Urinary bladder (tissue), 4 donors: ENCODE results near the gene MTUS2. TPM values are rescaled to one million over a fixed set of nuclear protein-coding genes. Genes with fewer than 3 reads are reported as not detected.
"Not testable (repeated sequence)": the region's sequence is repeated elsewhere in the genome, so short reads cannot be mapped to it uniquely, and the experiment has no call there.

Experiments
- DNase-seq: peaks from one replicate; pipeline ENCODE4 v3.0.0-alpha.2; 2015; ENCODE audit errors: extremely low spot score
- H3K27ac ChIP-seq: one replicate; pipeline ENCODE4 v1.5.1; 2013; ENCODE audit warnings: low read depth, mild to moderate bottlenecking, moderate library complexity
- H3K36me3 ChIP-seq: one replicate; pipeline ENCODE4 v1.6.1; 2013; ENCODE audit warnings: mild to moderate bottlenecking, moderate library complexity; ENCODE audit not compliant: insufficient read depth
- H3K4me1 ChIP-seq: one replicate; pipeline ENCODE4 v1.6.1; 2013; ENCODE audit warnings: mild to moderate bottlenecking, moderate library complexity; ENCODE audit not compliant: insufficient read depth
- H3K4me3 ChIP-seq: one replicate; pipeline ENCODE4 v1.5.1; 2013; ENCODE audit warnings: low read depth, low read length
- WGBS: extraction: QIAGEN DNeasy Blood & Tissue Kit; methylation state at CpG from one replicate; pipeline ENCODE4 v1.1.7; 2013; 5-methylcytosine and 5-hydroxymethylcytosine counted together
- polyA plus RNA-seq: library from polyadenylated mRNA; stranded (reverse); fragments of 200-250 nt; gene quantifications from one replicate; pipeline ENCODE4 v1.2.3, GENCODE V29; 2013
- total RNA-seq: library from RNA; depleted of rRNA; stranded (reverse); fragments of >200 nt; gene quantifications from one replicate; pipeline ENCODE4 v1.2.3, GENCODE V29; 2014
- donor health status: healthy with polysubstance abuse.
- donor health status: healthy.

MTUS2 gene
- total and polyA plus RNA-seq, 2 donors: 0.25 to 1.4 TPM

GRCh38 chr13:29195456-29195855, 375.3 kb downstream of the MTUS2 start:
- 50% methylated on average over 3 of the region's 3 CpGs for WGBS
- Histone ChIP-seq H3K27ac (no peak overlapping the region), H3K4me1 (no peaks in the 10 kb centered on the region), H3K36me3 (no peaks in the 10 kb centered on the region), H3K4me3 (no peak overlapping the region)
- DNase-seq: no peak

DNA sequence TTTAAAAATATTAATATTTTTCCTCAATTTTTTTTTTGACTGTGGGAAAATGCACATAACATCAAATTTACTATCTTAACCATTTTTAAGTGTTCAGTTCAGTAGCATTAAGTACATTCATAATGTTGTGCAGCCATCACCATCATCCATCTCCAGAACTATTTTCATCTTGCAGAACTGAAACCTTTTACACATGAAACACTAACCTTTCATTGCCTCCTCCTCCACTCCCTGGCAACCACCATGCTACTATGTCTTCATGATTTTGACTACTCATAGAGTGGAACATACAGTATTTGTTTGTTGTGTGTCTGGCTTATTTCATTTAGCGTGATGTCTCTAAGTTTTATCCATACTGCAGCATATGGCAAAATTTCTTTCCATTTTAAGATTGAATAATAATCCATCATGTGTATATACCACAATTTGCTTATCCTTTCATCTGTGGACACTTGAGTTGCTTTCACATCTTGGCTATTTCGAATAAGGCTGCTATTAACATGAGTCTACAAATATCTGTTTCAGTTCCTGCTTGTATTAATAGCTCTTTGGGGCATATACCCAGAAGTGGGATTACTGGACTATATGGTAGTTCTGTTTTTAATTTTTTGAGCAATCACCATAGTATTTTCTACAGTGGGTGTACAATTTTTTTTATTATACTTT, 376.4 kb downstream of the MTUS2 start:
- Histone ChIP-seq H3K27ac (no peak overlapping the region), H3K36me3 (no peaks in the 10 kb centered on the region), H3K4me1 (no peaks in the 10 kb centered on the region), H3K4me3 (no peak overlapping the region)
- no peak for DNase-seq
- 89% methylated on average over 2 of the region's 2 CpGs for WGBS

DNA sequence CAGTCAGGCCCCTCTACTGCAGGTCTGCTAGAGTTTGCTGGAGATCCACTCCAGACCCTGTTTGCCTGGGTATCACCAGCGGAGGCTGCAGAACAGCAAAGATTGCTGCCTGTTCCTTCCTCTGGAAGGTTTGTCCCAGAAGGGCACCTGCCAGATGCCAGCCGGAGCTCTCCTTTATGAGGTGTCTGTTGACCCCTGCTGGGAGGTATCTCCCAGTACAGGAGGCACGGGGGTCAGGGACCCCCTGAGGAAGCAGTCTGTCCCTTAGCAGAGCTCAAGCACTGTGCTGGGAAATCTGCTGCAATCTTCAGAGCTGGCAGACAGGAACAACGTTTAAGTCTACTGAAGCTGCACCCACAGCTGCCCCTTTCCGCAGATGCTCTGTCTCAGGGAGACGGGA, 382.6 kb downstream of the MTUS2 start:
- 76% methylated on average over 6 of the region's 6 CpGs for WGBS
- not testable (repeated sequence) for DNase-seq, H3K4me1 ChIP-seq, H3K4me3 ChIP-seq, H3K27ac ChIP-seq, H3K36me3 ChIP-seq

DNA sequence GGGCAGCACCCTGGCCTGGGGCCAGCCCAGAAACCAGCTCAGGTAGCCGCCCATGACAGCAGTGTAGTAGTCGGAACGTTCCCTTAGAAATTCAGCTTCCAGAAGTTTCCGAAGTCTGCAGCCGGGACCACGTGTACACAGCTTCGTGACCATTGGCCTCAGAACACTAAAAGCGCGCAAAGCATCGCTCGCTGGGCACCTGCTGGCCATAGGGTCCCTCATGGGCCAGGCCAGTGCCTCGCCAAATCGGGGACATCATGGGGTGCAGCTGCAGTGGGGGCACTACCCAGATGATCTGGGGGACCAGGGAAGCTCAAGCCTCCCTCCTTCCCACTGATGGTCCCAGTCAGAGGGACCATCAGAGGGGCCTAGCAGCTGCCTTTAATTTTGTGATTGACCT, 384.5 kb downstream of the MTUS2 start:
- Histone ChIP-seq H3K4me1 (no peaks in the 10 kb centered on the region), H3K36me3 (no peaks in the 10 kb centered on the region), H3K27ac (no peak overlapping the region), H3K4me3 (no peak overlapping the region)
- WGBS: 96% methylated on average over 13 of the region's 13 CpGs
- DNase-seq: no peak

DNA sequence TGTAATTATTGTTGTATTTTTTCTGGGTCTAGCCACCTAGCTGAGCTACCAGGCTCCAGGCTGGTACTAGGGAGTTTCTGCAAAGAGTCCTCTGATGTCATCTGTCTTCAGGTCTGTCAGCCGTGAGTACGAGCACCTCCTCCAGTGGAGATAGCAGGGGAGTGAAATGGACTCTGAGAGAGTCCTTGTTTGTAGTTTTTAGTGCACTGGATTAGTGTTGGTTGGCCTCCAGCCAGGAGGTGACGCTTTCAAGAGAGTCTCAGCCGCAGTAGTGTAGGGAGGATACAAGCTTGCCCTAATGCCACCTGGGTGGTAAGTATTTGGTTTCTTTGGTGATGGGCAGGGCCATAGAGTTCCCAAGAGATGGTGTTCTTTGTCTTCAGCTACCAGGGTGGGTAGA, 390.5 kb downstream of the MTUS2 start:
- WGBS: 63% methylated on average over 4 of the region's 4 CpGs
- Histone ChIP-seq H3K4me3 (no peak overlapping the region), H3K36me3 (no peaks in the 10 kb centered on the region), H3K4me1 (no peaks in the 10 kb centered on the region), H3K27ac (no peak overlapping the region)
- no peak for DNase-seq

- WGBS: 90% methylated on average over 5 of the region's 5 CpGs
- not testable (repeated sequence) for H3K4me3 ChIP-seq, H3K36me3 ChIP-seq, H3K27ac ChIP-seq, DNase-seq, H3K4me1 ChIP-seq
Observed at GRCh38 chr13:29211162-29211561, 391.0 kb downstream of the MTUS2 start.

DNA sequence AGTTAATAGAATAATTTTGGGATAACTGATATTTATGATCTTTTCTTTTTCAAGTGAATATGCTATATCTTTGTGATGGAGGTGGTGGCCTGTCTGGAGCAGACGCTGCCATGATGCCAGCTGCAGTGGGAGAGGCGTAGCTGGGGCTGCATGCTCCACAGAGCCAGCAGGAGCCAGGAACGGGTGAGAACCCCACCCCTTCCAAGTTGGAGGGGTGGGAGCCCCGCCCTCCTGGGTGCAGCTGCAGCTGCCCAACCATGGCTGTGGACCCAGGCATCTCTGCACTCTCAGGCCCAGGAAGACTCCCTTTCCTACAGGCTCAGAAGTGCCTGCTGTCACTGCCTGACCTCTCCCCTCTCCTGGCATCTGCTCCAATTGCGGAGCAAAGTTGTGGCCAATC, 402.3 kb downstream of the MTUS2 start:
- no peaks in the 10 kb centered on the region for H3K4me1 ChIP-seq
- DNase-seq: no peak
- no peaks in the 10 kb centered on the region for H3K36me3 ChIP-seq
- H3K27ac ChIP-seq: no peak overlapping the region
- no peak overlapping the region for H3K4me3 ChIP-seq
- 86% methylated on average over 5 of the region's 5 CpGs for WGBS

DNA sequence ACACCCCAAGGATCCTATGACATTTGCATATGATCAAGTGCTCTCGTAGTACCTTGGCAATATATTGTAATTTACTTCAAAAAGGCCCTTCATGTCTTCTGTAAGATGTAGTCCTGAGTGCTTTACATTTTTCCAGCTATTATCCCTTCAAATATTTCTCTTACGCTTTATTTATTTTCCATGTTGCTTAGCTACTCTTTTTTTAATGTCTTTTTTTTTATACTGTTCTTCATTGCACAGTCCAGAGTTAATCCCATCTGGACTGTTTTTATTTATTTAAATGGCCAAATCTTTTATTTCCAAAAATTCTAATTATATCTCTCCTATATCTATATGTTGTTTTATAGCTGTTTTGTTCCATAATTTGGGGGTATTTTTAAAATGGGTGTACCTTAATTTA, 404.1 kb downstream of the MTUS2 start:
- WGBS: 56% methylated on average over 2 of the region's 2 CpGs
- no peak overlapping the region for H3K27ac ChIP-seq
- H3K36me3 ChIP-seq: no peaks in the 10 kb centered on the region
- no peak for DNase-seq
- no peak overlapping the region for H3K4me3 ChIP-seq
- no peaks in the 10 kb centered on the region for H3K4me1 ChIP-seq

DNA sequence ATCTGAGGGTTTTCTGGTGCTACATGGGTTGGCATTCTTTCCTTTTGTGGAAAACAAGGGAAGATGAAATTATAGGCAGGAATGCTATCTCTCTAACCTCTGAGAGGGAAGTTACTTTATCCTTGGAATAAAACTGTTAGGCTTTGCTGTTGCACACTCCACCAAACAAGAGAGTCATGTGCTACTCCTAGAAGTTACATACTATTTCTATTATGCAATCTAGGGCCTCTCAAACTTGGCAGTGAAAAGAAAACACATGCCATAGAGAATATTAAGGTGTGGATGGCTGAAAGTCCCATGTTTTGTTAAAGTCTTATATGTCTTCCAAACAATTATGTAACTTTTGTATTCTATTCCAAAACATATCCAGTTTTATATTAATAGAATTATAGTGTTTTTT, 407.4 kb downstream of the MTUS2 start:
- Histone ChIP-seq H3K4me1 (no peaks in the 10 kb centered on the region), H3K27ac (no peak overlapping the region), H3K36me3 (no peaks in the 10 kb centered on the region), H3K4me3 (no peak overlapping the region)
- DNase-seq: peak; percentile 15

GRCh38 chr13:29230299-29230845, 410.2 kb downstream of the MTUS2 start:
- no peak overlapping the region for H3K27ac ChIP-seq
- no peaks in the 10 kb centered on the region for H3K36me3 ChIP-seq
- H3K4me1 ChIP-seq: no peaks in the 10 kb centered on the region
- H3K4me3 ChIP-seq: no peak overlapping the region
- WGBS: 71% methylated on average over 3 of the region's 3 CpGs
- no peak for DNase-seq

DNA sequence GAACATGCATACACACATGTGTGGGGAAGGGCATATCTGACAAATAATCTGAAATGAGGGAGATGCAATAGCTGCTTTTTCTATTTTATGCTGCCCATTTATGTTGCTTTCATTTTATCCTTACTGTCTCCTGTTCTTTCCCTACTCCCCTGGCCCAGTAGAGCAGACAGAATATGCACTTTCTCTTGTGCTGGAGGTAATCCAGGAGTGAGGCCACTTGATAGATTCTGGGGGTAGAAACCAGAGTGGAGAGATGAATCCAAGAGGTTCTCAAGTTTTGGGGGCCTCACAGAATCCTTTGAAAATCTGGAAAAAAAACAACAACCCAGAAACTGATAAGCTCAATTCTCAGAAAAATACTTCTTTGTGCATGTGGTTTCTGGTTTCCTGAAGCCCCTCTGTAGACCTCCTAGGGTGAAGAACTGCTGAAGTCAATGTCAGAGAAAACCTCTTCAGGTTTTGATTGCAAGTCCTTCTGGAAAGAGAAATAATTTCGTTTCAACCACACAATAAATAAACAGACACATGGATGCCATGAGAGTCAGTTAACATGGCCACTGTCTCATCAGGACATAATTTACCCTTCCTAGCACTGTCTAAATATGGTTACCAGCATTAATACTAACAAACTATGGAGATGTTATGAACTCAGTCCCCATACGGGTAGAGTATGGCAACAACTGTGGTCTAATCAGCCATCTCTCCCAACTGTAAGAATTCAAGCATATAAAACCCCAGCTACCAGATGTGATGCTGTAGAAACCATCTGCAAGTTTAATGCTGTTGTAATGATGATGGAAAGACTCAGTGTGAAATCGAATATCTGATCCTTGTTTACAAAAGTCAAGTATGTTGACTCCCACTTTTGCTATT, 419.8 kb downstream of the MTUS2 start:
- Histone ChIP-seq H3K4me1 (no peaks in the 10 kb centered on the region), H3K4me3 (no peak overlapping the region), H3K27ac (no peak overlapping the region), H3K36me3 (no peaks in the 10 kb centered on the region)
- DNase-seq: no peak
- 40% methylated on average over 3 of the region's 3 CpGs for WGBS

GRCh38 chr13:29254626-29255370, 434.7 kb downstream of the MTUS2 start:
- H3K27ac ChIP-seq: no peak overlapping the region
- DNase-seq: no peak
- no peaks in the 10 kb centered on the region for H3K36me3 ChIP-seq
- H3K4me1 ChIP-seq: no peaks in the 10 kb centered on the region
- H3K4me3 ChIP-seq: no peak overlapping the region
- WGBS: 31% methylated on average over 9 of the region's 9 CpGs

GRCh38 chr13:29255567-29255966, 435.4 kb downstream of the MTUS2 start:
- Histone ChIP-seq H3K27ac (no peak overlapping the region), H3K36me3 (no peaks in the 10 kb centered on the region), H3K4me3 (no peak overlapping the region), H3K4me1 (no peaks in the 10 kb centered on the region)
- no peak for DNase-seq
- 89% methylated on average over 2 of the region's 2 CpGs for WGBS
